HUDEP-2 (cell line): Measurements from ENCODE around the gene PLD5.
"Not testable (repeated sequence)": the region's sequence is repeated elsewhere in the genome, so short reads cannot be mapped to it uniquely, and the experiment has no call there.

Experiments
- DNase-seq, 76 experiments: peaks; one replicate each; lab custom pipeline; 2025; ENCODE audit not compliant: unreplicated experiment in 76 of 76; lab: John Stamatoyannopoulos, UW

The PLD5 gene

DNA sequence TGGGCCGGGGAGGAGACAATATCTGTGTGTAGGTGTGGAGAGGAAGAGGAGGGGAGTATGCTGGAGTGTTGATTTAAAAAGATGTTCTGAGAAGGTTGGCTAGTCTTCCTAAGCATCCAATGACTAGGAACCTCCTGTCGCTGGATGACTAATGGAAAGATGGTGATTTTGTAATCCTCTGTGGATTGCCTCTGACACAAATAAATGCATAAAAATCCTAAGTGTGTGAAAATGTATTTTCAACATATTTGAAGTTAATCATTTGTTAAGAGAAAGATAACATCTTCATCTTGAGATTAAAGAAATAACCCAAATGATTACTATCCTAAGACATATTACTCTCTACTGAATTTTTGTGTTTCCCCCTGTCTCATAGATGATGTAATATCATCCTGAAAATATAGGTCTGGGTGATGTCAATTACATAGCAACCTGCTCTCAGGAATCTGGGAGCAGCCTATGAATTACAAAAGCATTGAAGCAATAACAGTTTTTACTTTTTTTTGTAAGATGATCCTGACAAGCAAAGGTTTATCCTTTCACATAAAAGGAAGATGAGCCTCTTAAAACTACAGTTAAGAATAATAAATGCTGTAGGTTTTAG, 305.1 kb downstream of the PLD5 start:
- DNase-seq = no peak

DNA sequence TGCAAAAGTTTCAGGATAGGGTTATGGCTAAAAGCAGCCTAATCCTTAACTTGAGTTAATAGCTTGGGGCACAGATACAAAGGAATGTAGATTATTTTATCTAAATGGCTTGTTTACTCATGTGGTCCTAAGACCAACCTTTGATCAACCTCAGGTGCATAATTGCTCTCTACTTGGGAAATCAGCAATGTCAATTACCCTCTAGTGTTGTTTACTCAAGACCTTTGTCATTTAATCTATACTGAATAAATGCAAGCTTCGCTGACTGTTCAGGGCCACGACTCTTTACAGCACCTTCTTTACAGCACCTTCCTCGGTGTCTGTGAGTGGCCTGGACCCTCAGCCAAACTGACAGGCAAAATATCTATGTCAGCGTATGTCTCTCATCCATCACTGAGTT, 308.1 kb downstream of the PLD5 start:
- DNase-seq = no peak

DNA sequence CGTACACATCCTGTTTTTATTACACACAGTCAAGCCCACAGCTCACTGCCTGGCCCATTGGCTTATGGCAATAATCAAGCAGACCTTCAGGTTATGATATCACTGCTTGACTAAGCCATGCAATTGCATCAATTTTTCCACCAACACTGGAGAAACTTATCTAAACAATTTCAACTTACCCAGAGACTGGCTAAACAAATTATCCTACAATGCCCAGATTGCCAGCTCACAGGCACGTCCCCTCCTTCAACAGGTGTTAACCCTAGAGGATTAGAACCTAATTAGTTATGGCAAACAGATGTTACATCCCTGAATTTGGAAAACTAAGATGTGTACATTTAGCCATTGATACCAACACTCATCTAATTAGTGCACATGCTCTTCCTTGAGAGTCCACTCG, 310.0 kb downstream of the PLD5 start:
- DNase-seq = not testable (repeated sequence)

DNA sequence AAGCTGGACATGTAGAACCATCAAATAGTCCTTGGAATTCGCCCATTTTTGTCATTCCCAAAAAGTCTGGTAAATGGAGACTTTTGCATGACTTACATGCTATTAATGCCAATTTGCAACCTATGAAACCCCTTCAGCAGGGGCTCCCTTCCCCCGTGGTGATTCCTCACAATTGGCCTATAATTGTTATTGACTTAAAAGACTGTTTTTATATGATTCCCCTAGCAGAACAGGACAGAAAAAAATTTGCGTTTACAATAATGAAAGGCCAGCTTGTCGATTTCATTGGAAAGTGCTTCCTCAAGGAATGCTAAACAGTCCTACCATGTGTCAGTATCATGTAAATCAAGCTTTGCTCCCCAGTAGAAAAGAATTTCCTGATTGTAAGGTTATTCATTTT, 311.5 kb downstream of the PLD5 start:
- DNase-seq = not testable (repeated sequence)

DNA sequence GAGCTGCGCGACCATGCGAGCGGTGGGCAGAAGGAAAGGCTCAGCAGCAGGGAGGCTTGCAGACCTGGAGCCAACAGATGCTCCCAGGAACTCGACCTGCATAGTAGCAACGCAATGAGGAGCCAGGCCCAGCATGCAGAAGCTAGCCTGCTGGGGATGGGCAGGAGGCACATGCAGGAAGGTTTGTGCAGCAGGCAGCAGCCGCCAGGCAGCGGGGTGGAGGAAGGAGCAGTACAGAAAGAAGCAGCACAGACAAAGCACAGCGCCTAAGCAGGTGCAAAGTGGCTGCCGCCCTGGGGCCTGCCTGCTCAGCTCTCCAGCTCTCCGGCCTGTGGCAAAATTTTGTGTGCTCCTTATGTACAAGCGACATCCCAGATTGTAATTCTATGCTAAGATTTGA, 312.1 kb downstream of the PLD5 start:
- no peak for DNase-seq

DNA sequence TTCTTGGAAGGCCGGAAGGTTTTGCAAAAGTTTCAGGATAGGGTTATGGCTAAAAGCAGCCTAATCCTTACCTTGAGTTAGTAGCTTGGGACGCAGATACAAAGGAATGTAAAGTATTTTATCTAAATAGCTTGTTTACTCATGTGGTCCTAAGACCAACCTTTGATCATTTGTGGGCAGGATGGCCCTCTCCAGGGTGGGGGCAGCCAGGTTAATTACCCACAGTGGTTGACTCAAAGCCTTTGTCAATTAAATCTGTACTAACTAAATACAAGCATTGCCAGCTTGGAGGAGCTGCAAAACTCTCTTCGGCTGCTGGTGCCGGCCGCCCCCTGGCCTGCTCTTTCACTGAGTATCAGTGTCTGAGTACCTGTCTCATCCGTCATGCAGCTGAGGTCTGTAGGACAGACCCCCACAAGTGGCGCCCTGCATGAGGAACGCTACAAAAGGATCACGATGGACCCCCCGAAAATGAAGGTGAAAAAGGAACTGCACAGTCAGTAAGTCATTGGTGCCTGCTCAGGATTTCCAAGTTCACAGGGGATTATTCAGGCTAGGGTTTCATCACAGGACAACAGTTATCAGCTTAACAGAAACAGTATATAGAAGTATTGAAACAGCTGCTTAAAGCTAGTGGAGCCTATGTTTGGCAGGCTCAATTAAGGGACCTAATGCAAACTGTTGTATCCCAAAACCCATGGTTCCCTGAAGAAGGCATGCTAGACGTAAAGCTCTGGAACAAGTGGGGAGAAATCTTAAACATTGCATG, 313.1 kb downstream of the PLD5 start:
- no peak for DNase-seq

DNA sequence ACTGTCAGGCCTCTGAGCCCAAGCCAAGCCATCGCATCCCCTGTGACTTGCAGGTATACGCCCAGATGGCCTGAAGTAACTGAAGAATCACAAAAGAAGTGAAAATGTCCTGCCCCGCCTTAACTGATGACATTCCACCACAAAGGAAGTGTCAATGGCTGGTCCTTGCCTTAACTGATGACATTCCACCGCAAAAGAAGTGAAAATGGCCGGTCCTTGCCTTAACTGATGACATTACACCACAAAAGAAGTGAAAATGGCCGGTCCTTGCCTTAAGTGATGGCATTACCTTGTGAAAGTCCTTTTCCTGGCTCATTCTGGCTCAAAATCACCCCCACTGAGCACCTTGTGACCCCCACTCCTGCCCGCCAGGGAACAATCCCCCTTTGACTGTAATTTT, 314.2 kb downstream of the PLD5 start:
- DNase-seq = not testable (repeated sequence)

DNA sequence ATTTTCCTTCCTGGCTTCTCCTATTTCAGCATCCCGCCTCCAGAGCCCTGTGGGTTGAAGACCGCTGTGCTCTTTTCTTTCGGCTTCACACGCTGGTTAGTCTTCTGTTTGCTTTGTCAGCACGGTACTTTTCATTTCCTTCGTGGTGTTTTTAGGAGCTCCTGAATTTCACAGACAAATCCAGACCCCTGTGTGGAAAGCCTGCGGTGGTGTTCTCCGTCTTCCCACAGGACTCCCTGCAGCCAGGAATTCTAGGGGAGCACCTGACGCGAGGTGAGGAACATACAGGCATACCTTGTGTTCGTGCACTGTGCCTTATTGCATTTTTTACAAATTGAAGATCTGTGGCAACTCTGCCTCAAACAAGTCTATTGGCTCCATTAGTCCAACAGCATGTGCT, 315.4 kb downstream of the PLD5 start:
- DNase-seq = no peak

DNA sequence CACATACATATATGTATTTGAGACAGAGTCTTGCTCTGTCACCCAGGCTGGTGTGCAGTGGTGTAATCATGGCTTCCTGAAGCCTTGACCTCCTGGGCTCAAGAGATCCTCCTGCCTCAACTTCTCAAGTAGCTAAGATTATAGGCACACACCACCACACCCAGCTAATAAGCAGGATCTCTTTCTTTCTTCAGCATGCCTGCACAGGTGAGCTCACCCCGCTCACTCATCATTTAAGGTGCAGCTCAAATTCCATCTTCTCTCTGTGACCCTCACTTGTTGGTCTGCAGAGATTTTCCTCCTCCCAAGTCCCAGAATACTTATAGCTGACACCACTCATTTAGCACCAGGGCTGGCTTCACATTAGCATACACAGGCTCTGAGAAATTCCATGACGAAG, 316.5 kb downstream of the PLD5 start:
- no peak for DNase-seq

DNA sequence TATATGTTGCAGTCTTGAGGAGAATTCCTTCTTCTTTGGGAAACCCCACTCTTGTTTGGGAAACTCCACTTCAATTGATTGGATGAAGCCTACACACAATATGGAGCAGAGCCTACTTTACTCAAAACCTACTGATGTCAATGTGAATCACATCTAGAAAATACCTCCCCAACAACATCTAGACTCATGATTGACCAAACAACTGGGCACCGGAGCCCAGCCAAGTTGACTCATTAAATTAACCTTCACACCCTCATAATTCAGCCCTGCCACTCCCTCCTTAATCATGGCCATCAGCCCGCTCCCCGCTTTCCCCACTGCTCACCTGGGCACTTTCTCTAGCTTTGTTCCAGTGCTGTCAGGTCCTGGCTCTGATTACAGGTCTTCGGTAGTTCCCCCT, 317.5 kb downstream of the PLD5 start:
- no peak for DNase-seq

DNA sequence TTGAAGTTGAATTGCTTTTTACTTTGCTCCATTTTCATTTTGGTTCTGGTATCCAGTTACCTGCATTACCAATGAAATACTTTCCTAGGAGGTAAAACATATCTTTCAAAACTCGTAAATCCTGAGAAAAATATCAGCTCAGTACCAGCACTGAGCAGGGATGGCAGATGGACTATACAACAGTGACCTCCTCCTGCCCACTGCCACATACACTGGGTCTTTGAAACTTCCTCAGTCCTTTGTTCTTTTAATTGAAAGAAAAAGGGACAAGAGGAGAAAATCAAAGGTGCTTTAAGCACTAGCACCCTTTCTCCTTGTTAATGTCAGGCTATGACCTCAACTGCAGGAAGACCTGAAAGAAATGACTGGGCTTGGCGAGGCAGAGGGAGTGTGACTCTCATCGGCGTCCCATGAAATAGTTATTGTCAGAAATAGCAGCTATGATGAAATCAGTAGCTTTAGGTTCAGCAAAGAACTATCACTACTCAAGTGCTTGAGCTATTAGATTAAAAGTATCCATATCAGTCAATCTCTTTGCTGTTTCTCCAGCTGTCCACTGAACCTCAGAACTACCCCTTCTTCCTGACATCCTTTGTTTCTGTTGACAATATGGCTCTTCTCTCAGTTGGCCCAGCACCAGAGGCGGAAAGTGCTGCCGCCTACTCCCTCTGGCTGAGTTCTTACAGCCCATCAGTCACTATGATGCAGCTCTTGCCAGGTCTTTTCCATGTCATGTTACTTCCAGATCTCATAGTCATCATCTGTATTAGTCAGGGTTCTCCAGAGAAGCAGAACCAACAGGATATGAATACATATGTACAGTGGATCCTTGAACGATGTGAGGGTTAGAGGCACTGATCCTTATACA, 318.6 kb downstream of the PLD5 start:
- no peak for DNase-seq

DNA sequence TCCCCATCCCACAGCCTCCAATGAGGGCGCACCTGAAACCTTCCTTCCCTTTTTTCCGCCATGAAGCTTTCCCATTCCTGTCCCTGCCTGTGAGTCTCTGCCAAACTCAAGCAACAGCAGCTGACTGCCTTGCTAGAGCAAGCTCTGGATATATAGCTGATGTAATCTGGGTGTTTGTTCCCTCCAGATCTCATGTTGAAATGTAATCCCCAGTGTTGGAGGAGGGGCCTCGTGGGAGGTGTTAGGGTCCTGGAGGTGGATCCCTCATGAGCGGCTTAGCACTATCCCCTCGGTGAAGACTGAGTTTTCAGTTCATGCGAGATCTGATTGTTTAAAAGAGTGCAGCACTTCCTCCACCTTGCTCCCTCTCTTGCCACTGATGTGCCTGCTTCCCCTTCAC, 321.2 kb downstream of the PLD5 start:
- no peak for DNase-seq

DNA sequence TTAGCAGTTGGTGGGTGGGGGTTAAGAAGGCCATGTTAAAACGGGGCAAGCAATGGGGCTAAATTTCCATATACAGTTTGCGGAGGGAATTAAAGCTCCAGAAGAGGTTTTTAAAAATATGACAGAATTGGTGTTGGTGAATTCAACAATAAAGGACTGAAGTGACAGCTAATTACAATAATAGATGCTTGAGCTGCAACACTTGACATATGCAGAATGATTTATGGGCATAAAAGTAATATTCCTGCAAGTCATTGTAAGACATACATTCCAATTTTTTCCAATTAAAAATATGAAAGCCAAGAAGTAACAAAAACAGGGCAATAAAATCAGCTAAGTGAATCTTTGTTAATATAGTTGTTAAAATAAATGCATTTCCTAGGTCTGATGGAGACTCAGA, 323.4 kb downstream of the PLD5 start:
- DNase-seq = no peak

DNA sequence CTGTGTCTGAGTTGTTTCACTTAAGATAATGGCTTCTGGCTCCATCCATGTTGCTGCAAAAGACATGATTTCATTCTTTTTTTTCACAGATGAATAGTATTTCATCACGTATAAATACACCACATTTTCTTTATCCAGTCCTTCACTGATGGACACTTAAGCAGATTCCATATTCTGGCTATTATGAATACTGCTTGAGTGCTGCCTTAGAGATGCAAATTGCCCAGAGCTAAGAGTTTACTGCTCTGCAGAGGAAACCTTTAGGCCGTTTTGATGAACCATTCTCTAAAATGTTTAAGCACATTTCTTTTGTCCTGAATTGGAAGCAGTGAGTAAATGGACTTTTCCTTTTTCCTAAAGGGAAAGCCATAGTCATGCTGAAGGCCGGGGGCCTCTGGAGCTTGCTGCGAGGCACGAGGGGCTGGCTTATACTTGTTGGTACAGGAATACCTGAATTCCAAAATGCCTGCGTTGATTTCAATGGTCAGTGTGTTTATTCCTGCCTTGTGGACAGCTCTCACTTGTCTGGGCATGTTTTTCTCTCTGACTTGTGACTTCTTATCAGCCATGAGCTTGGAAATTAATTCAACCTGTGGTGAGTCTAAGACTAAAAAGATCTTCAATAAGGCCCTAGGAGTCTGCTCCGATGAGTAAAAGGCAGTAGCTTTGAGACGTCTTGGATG, 324.6 kb downstream of the PLD5 start:
- DNase-seq = no peak

DNA sequence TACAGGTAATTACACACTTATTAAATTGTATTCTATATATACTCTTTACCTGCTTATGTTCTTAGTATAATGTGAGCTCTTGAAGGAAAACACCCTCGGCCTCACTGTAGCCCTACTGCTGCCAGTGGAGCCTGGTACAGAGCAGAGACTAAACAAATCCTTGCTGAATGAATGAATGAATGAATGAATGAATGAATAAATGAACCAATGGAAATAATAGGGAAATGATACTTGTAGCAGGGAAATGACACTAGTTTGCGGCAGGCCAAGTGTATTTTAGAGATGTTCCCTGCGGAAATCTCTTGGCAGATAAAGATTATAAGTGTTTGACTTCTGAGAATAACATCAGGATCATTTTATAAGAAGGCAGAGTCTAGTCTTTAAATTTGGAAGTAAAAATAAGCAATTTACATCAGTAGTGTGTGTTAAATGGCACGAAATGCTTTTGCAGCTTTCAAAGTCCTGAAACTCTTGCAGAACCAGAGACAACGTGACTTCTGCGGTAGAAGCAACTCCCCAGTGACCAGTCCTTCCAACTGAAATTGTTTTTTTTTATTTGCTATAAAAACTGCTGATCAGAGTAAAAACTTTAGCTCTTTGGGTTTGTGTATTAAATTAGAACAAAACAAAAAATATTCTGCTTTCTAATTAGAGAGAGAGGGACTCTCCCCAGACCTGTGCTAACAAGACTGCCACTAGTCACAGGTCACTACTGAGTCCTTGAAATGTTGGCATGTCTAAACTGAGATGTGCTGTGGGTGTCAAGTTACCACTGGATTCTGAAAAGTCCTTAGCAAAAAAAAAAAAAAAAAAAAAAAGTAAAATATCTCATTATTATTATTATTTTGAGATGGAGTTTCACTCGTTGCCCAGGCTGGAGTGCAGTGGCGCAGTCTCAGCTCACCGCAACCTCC, 326.3 kb downstream of the PLD5 start:
- no peak for DNase-seq

DNA sequence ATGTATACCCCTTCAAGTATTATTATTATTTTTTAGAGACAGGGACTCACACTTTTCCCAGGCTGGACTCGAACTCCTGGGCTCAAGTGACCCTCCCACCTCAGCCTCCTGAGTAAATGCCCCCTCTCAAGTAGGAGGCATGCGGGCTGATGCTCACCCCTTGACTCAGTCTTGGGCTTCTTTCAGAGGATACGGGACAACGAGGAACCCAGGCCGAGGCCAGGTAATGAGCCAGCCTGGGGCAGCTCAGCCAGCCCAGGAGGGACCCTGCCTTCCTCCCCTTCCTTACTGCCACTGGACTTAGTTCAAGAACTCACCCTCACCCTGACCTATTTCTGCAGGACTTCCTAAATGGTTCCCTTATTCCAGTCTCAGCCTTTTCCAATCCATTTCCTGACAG, 327.6 kb downstream of the PLD5 start:
- DNase-seq = no peak

DNA sequence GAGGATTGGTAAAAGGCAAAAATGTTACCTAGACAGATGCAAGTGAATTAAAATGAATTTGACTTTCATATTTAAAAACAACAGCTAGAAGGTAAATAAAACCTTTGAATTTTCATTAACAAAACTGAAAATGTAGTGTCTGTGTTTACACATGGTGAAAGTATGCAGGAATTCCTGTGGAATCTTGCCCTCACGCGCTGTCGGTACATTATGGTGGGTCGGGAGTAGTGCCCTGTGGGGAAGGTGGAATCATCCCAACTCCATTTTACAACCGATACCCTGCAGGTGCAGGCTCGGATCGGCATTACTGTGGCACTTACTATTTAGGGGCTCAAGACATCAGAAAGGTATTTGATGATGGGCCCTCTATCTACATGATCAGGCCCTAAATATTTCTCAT, 328.4 kb downstream of the PLD5 start:
- no peak for DNase-seq

DNA sequence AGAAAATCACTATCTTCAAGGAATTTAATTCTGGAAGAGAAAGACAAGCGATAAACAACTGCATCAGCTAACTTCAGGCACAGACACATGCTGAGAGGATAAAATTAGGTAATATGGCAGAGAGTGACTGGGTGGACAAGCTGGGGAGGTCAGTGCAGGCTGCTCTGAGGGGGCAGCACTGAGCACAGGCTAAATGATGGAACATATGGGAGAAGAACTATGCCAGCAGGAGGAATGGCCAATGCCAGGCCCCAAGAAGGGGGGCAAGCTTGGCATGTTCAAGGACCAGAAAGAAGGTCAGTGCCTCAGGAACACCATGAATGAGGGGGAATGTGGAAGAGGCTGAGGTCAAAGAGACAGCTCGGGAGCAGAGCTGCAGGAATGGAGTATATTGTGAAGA, 334.9 kb downstream of the PLD5 start:
- peak in 1 of 76 experiments; percentile 0 for DNase-seq

DNA sequence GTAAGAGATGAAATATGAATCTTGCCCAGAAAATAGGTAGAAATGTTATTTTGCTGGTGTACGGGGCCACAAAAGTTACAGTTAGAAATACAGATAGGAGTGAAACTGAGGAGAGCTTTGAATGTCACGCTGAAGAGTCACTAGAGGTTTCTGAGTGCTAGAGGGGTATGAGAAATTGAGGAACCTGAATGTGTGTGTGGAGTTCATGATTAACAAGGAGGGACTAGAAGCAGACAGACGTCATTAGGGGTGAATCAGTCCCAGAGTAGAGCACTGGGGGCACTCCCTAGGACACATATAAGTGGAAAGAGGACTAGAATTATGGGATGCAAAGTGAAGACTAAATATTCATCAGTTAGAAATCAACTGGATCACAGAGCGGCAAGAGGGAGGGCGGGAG, 336.7 kb downstream of the PLD5 start:
- DNase-seq = no peak

DNA sequence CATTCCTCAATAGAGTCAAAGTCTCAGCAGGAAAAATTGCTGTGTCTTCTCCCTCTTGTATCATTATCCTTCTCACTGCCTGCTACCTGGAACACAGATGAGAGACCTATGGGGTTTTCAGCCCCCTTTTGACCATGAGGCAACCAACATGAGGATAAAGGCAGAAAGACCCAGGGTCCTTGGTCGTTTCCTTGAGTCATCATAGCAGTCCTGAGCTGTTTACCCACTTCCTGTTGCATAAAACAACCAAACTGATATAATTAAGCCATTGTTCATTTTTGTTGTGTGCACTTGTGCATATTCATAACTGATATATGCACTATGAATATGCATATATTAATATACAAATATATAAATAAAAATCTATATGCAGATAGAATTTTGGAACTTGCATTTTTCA, 337.3 kb downstream of the PLD5 start:
- DNase-seq = no peak
